Activated CD4-positive, alpha-beta memory T cell treated with anti-CD3 and anti-CD28 coated beads, Interleukin-2, amount 10 ng/mL, durations not matched to agents 7 days and 5 days (primary cell): Measurements from ENCODE around the gene MTTP. TPM values are rescaled to one million over a fixed set of nuclear protein-coding genes. Genes with fewer than 3 reads are reported as not detected.

Experiments
- CTCF ChIA-PET: fragments of 350-600 bp; sonication (Branson Sonifier 250); formaldehyde crosslinking; loops from one replicate; lab custom pipeline; 2021; ENCODE audit warnings: antibody characterized with exemption, inconsistent platforms; lab: Charles Lee
- POLR2A ChIA-PET: fragments of 350-600 bp; sonication (Branson Sonifier 250); formaldehyde crosslinking; loops from one replicate; lab custom pipeline; 2021; ENCODE audit warnings: antibody characterized with exemption; lab: Charles Lee
- DNase-seq: peaks from one replicate; pipeline ENCODE4 v3.0.0-alpha.2; 2020
- H3K27ac Mint-ChIP-seq: one replicate; pipeline ENCODE4 v1.8.0; 2021; ENCODE audit warnings: mild to moderate bottlenecking, mixed read lengths
- H3K27me3 Mint-ChIP-seq: one replicate; pipeline ENCODE4 v1.8.0; 2021; ENCODE audit warnings: mixed read lengths
- H3K36me3 Mint-ChIP-seq: one replicate; pipeline ENCODE4 v1.8.0; 2021; ENCODE audit warnings: low read depth, mixed read lengths
- H3K4me1 Mint-ChIP-seq: one replicate; pipeline ENCODE4 v1.8.0; 2021; ENCODE audit warnings: mixed read lengths
- H3K4me3 Mint-ChIP-seq: one replicate; pipeline ENCODE4 v1.8.0; 2021; ENCODE audit warnings: mild to moderate bottlenecking, mixed read lengths
- H3K9me3 Mint-ChIP-seq: one replicate; pipeline ENCODE4 v1.8.0; 2021; ENCODE audit warnings: mixed read lengths
- total RNA-seq, 2 experiments: library from RNA; stranded (reverse); gene quantifications; one replicate each; pipeline ENCODE4 v1.2.3, GENCODE V29; 2021

The MTTP gene
- total RNA-seq, 2 experiments from 2014 or later: 0.15 to 0.30 TPM

DNA sequence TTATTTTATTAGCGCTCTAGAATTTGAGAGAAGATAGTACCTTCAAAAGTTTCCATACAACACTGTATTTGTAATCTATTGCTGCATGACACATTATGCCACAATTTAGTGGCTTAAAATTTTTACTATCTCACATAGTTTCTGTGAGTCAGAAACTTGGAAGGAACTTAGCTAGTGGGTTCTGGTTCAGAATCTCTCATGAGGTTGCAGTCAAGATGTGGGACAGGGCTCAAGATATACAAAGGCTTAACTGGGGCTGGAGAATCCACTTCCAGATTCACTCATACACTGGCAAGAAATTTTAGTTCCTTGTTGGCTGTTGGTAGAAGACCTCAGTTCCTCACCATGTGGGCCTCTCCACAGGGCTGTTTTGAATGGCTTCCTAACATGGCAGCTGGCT, 94.5 kb downstream of the MTTP start:
- no peak overlapping the region for H3K27ac Mint-ChIP-seq
- no peaks in the 10 kb centered on the region for H3K36me3 Mint-ChIP-seq
- H3K27me3 Mint-ChIP-seq: no peaks in the 10 kb centered on the region
- H3K4me1 Mint-ChIP-seq: no peaks in the 10 kb centered on the region
- peaks cover 15% of the 10 kb centered on the region for H3K9me3 Mint-ChIP-seq
- no peak for DNase-seq
- H3K4me3 Mint-ChIP-seq: no peak overlapping the region
- ChIA-PET CTCF (no interaction called here), POLR2A (no interaction called here)

DNA sequence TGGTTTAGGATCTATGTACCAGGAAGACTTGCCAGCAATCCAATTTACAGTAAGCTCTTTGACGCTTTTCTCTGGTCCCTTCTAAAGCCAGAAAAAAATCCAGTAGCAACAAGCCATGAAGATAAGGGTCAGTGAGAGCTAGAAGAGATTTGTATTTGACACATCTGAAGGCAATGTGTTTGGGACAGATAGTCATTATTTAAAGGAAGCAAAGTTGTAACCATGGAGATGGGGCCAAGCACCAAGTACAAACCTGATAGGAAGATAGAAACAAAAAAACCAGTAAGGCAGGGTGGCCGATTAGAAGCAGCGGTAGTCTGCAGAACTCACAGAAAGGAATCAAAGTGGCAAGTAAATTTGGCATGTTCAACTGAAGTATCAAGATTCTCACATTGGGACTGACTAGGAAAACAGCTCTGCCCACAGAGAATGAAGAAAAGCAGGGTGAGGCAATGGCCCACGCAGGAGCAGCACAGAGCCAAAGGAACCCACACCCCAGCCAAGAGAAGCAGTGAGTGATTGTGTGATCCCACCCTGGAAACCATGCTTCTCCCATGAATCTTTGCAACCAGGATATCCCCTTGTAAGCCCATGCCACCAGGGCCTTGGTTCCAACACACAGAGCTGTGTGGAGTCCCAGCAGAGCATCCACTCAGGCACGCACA, 95.9 kb downstream of the MTTP start:
- Mint-ChIP-seq H3K4me3 (no peak overlapping the region), H3K27me3 (peaks cover under 1% of the 10 kb centered on the region)
- CTCF ChIA-PET: no interaction called here

More for the DNA sequence above, 95.9 kb downstream of the MTTP start:
- POLR2A ChIA-PET: no interaction called here
- Mint-ChIP-seq H3K36me3 (no peaks in the 10 kb centered on the region), H3K27ac (no peak overlapping the region), H3K4me1 (no peaks in the 10 kb centered on the region), H3K9me3 (peaks cover 15% of the 10 kb centered on the region)
- DNase-seq: no peak

Other genes starting within 250 kb of the MTTP start
- gene ADH1C, start 222.1 kb upstream of the MTTP start, total RNA-seq: not detected
- gene ADH7, start 139.5 kb upstream of the MTTP start, total RNA-seq: not detected
- gene C4orf17, start 63.8 kb upstream of the MTTP start, total RNA-seq: not detected
- 10 to 100 TPM in 1 of 2 experiments, 1 to 10 TPM in 1; 8.5 to 10.4 TPM for gene TRMT10A, start 10.8 kb upstream of the MTTP start, total RNA-seq
- gene C4orf54, start 83.0 kb downstream of the MTTP start, total RNA-seq: not detected
- gene DAPP1, start 242.0 kb downstream of the MTTP start, total RNA-seq: 10 to 100 TPM; 35.8 to 39.4 TPM